ENCODE data around the gene BRINP3. TPM values are rescaled to one million over a fixed set of nuclear protein-coding genes. Genes with fewer than 3 reads are reported as not detected.

Gene BRINP3
- total and polyA plus RNA-seq, 11 donors, result 0.15 to 2.7 (median 0.41) TPM; not detected in 3

- no peak for TF ChIP-seq POLR2A (IDR thresholded peaks at IDR 0.05)
- TF ChIP-seq CTCF (IDR thresholded peaks at IDR 0.05), result no peak
- 77 to 84% (median 80%) methylated on average over 3 of the region's 3 CpGs for WGBS, 4 donors
- H3K36me3 ChIP-seq, result no peaks in the 10 kb centered on the region
- ATAC-seq (no peak), DNase-seq (no peak)
- no peaks in the 10 kb centered on the region for H3K4me1 ChIP-seq
- intact Hi-C loops (cut with DNase I), result no loop called here
- H3K4me3 ChIP-seq, result no peak overlapping the region
- no peak overlapping the region for H3K27ac ChIP-seq
- H3K9me3 ChIP-seq, result no peaks in the 10 kb centered on the region
- no peaks in the 10 kb centered on the region for H3K27me3 ChIP-seq
Observed at GRCh38 chr1:190456129-190456528, 21.5 kb downstream of the BRINP3 start.

- Histone ChIP-seq H3K27ac (no peak overlapping the region), H3K4me1 (no peaks in the 10 kb centered on the region), H3K4me3 (no peak overlapping the region), H3K27me3 (no peaks in the 10 kb centered on the region), H3K9me3 (no peaks in the 10 kb centered on the region), H3K36me3 (no peaks in the 10 kb centered on the region)
- DNase-seq (no peak), ATAC-seq (no peak)
- TF ChIP-seq CTCF (IDR thresholded peaks at IDR 0.05) (no peak), POLR2A (IDR thresholded peaks at IDR 0.05) (no peak)
- intact Hi-C loops (cut with DNase I), result no loop called here
- 37 to 67% (median 63%) methylated on average over 1 of the region's 1 CpG for WGBS, 4 donors
Observed at GRCh38 chr1:190455631-190456030, 22.0 kb downstream of the BRINP3 start.

- no peaks in the 10 kb centered on the region for H3K36me3 ChIP-seq
- intact Hi-C loops (cut with DNase I), result no loop called here
- H3K27me3 ChIP-seq, result no peaks in the 10 kb centered on the region
- no peaks in the 10 kb centered on the region for H3K4me1 ChIP-seq
- no peak for TF ChIP-seq POLR2A (IDR thresholded peaks at IDR 0.05)
- peak in 1 of 12 donors; percentile 17 for TF ChIP-seq CTCF (IDR thresholded peaks at IDR 0.05)
- no peak for DNase-seq
- no peak overlapping the region for H3K27ac ChIP-seq
- no peak for ATAC-seq
- H3K9me3 ChIP-seq, result no peaks in the 10 kb centered on the region
- H3K4me3 ChIP-seq, result no peak overlapping the region
Observed at GRCh38 chr1:190453550-190453949, 24.1 kb downstream of the BRINP3 start.

- Histone ChIP-seq H3K36me3 (no peaks in the 10 kb centered on the region), H3K4me3 (no peak overlapping the region), H3K27me3 (no peaks in the 10 kb centered on the region), H3K4me1 (no peaks in the 10 kb centered on the region), H3K9me3 (no peaks in the 10 kb centered on the region), H3K27ac (no peak overlapping the region)
- WGBS, 4 donors, result 92 to 94% (median 92%) methylated on average over 17 of the region's 17 CpGs
- no peak for ATAC-seq
- no peak for TF ChIP-seq POLR2A (IDR thresholded peaks at IDR 0.05)
- no peak for TF ChIP-seq CTCF (IDR thresholded peaks at IDR 0.05)
- intact Hi-C loops (cut with DNase I), result no loop called here
- no peak for DNase-seq
Observed at GRCh38 chr1:190452272-190452848, 25.3 kb downstream of the BRINP3 start.
